Limb (tissue), 2 donors: ENCODE results near the gene ZCWPW1.
"Not testable (repeated sequence)": the region's sequence is repeated elsewhere in the genome, so short reads cannot be mapped to it uniquely, and the experiment has no call there.

ENCODE experiments used
- DNase-seq, 2 donors: peaks; one replicate each; pipeline ENCODE4 v3.0.0-alpha.2; 2016; ENCODE audit errors: extremely low spot score in 2 of 2

The ZCWPW1 gene

GRCh38 chr7:100456562-100456961 is 28.1 kb upstream of the ZCWPW1 start:
- no peak for DNase-seq

GRCh38 chr7:100455206-100455605 is 26.7 kb upstream of the ZCWPW1 start:
- no peak for DNase-seq

GRCh38 chr7:100453854-100454253 is 25.4 kb upstream of the ZCWPW1 start:
- not testable (repeated sequence) for DNase-seq

GRCh38 chr7:100452513-100452912 is 24.0 kb upstream of the ZCWPW1 start:
- DNase-seq: no peak

- DNase-seq: no peak
Measured at GRCh38 chr7:100449190-100449795, 20.8 kb upstream of the ZCWPW1 start.

GRCh38 chr7:100447363-100447762 is 18.9 kb upstream of the ZCWPW1 start:
- not testable (repeated sequence) for DNase-seq

- no peak for DNase-seq
Measured at GRCh38 chr7:100446040-100446439, 17.5 kb upstream of the ZCWPW1 start.

GRCh38 chr7:100444311-100445278 is 16.1 kb upstream of the ZCWPW1 start:
- DNase-seq: no peak

GRCh38 chr7:100443096-100443840 is 14.8 kb upstream of the ZCWPW1 start:
- DNase-seq: no peak

GRCh38 chr7:100441641-100442535 is 13.4 kb upstream of the ZCWPW1 start:
- no peak for DNase-seq

GRCh38 chr7:100439244-100439643 is 10.7 kb upstream of the ZCWPW1 start:
- DNase-seq: not testable (repeated sequence)

GRCh38 chr7:100438731-100439130 is 10.2 kb upstream of the ZCWPW1 start:
- DNase-seq: not testable (repeated sequence)

GRCh38 chr7:100438172-100438571 is 9.7 kb upstream of the ZCWPW1 start:
- no peak for DNase-seq

- no peak for DNase-seq
Measured at GRCh38 chr7:100437150-100438100, 8.9 kb upstream of the ZCWPW1 start.

GRCh38 chr7:100435401-100436304 is 7.2 kb upstream of the ZCWPW1 start:
- DNase-seq: peak in 1 of 2 donors; percentile 62

GRCh38 chr7:100434297-100435144 is 6.0 kb upstream of the ZCWPW1 start:
- DNase-seq: no peak

- no peak for DNase-seq
Measured at GRCh38 chr7:100433592-100434296, 5.2 kb upstream of the ZCWPW1 start.
